Measurements from ENCODE around the gene TRPM3. TPM values are rescaled to one million over a fixed set of nuclear protein-coding genes. Genes with fewer than 3 reads are reported as not detected.

TRPM3 gene
- total RNA-seq, 4 donors from 2014 or later, result 0.57 to 4.4 (median 1.4) TPM; not detected in 1

- TF ChIP-seq CTCF (IDR thresholded peaks at IDR 0.05; ENCODE audit: low read depth), result no peak
Observed at GRCh38 chr9:70529377-70529776, 592.0 kb downstream of the TRPM3 start.

- TF ChIP-seq CTCF (IDR thresholded peaks at IDR 0.05; ENCODE audit: low read depth), result no peak
Observed at GRCh38 chr9:70526902-70527301, 594.5 kb downstream of the TRPM3 start.

- no peak for TF ChIP-seq CTCF (IDR thresholded peaks at IDR 0.05; ENCODE audit: low read depth)
Observed at GRCh38 chr9:70525519-70525918, 595.9 kb downstream of the TRPM3 start.

GRCh38 chr9:70519912-70520724 is 601.3 kb downstream of the TRPM3 start:
- TF ChIP-seq CTCF (IDR thresholded peaks at IDR 0.05; ENCODE audit: low read depth), result no peak

- TF ChIP-seq CTCF (IDR thresholded peaks at IDR 0.05; ENCODE audit: low read depth), result no peak
Observed at GRCh38 chr9:70517926-70518610, 603.4 kb downstream of the TRPM3 start.

- no peak for TF ChIP-seq CTCF (IDR thresholded peaks at IDR 0.05; ENCODE audit: low read depth)
Observed at GRCh38 chr9:70514273-70514672, 607.1 kb downstream of the TRPM3 start.

GRCh38 chr9:70511858-70512257 is 609.6 kb downstream of the TRPM3 start:
- TF ChIP-seq CTCF (IDR thresholded peaks at IDR 0.05; ENCODE audit: low read depth), result no peak

Data from subcutaneous adipose tissue (tissue), 4 donors.